Kidney (tissue), 14 donors: ENCODE data around the gene COG4. TPM values are rescaled to one million over a fixed set of nuclear protein-coding genes. Genes with fewer than 3 reads are reported as not detected.

Experiments
- DNase-seq, 5 donors: peaks; one replicate each; pipeline ENCODE4 v3.0.0-alpha.2; 2013 to 2020
- FAIRE-seq: peaks from 2 replicates; lab custom pipeline; 2012; peaks lifted over from hg19 to GRCh38; lab: Jason Lieb, UNC
- H3K27ac ChIP-seq, 2 donors: one replicate each; pipeline ENCODE4 v1.7.0; 2013; ENCODE audit warnings: low read depth in 2 of 2, low read length in 2 of 2, inconsistent platforms in 1 of 2
- H3K27me3 ChIP-seq: one replicate; pipeline ENCODE4 v1.7.1; 2013; ENCODE audit warnings: low read length, inconsistent platforms; ENCODE audit not compliant: control insufficient read depth, insufficient read depth
- H3K36me3 ChIP-seq, 3 donors: one replicate each; pipeline versions ENCODE4 v1.7.0 to v1.7.1; 2013; ENCODE audit warnings: low read length in 3 of 3, control low read depth in 1 of 3, inconsistent platforms in 1 of 3; ENCODE audit not compliant: insufficient read depth in 3 of 3, control insufficient read depth in 2 of 3
- H3K4me1 ChIP-seq, 3 donors: one replicate each; pipeline versions ENCODE4 v1.7.0 to v1.7.1; 2013; ENCODE audit warnings: low read length in 3 of 3, inconsistent platforms in 1 of 3, low read depth in 1 of 3; ENCODE audit not compliant: control insufficient read depth in 2 of 3, insufficient read depth in 2 of 3
- H3K4me3 ChIP-seq, 3 donors: one replicate each; pipeline versions ENCODE4 v1.7.0 to v1.8.1; 2013; ENCODE audit warnings: low read length in 3 of 3, control low read depth in 1 of 3, inconsistent platforms in 1 of 3
- H3K9ac ChIP-seq, 3 donors: one replicate each; pipeline versions ENCODE4 v1.7.0 to v1.7.1; 2013; ENCODE audit warnings: low read length in 3 of 3, control low read depth in 1 of 3, inconsistent platforms in 1 of 3
- H3K9me3 ChIP-seq, 3 donors: one replicate each; pipeline versions ENCODE4 v1.7.0 to v1.7.1; 2013; ENCODE audit warnings: low read length in 3 of 3, control low read depth in 1 of 3, inconsistent platforms in 1 of 3; ENCODE audit not compliant: control insufficient read depth in 2 of 3, insufficient read depth in 1 of 3
- CTCF ChIP-seq: IDR thresholded peaks from 3 replicates; pipeline ENCODE4 v1.5.1; 2012; ENCODE audit warnings: mild to moderate bottlenecking, moderate library complexity, borderline replicate concordance; ENCODE audit not compliant: insufficient read depth; ENCODE audit errors: extremely low read depth
- intact Hi-C: fragments of 100-400 bp; cut with DNase I; formaldehyde crosslinking; loops from one replicate; pipeline ENCODE4 v1.11.1; 2022
- polyA plus RNA-seq: library from polyadenylated mRNA; stranded (reverse); fragments of 350-450 nt; fragmentation: Illumina TruSeq; extraction: RNeasy Lipid Tissue Mini Kit (QIAGEN cat#74804); gene quantifications from one replicate; pipeline ENCODE4 v1.2.3, GENCODE V29; 2014; ENCODE audit warnings: low read depth, low replicate concordance; ENCODE audit not compliant: insufficient read depth
- total RNA-seq: library from RNA; stranded (reverse); fragmentation: NEBNext Ultra II Directional; extraction: Animal tissue kit (Norgen Biotek cat#: 25700); gene quantifications from one replicate; pipeline ENCODE4 v1.2.1, GENCODE V29; 2021
- donor health status: control.
- donor health status: control.
- donor health status: control.
- donor health status: control.
- donor health status: control.
- donor health status: DM: yes; HTN: yes; CAD: no.
- donor health status: Normal renal cell carcinoma (clear cell type).

COG4 gene
- total and polyA plus RNA-seq, 2 donors from 2014 or later = 42.9 to 69.7 TPM

- H3K9me3 ChIP-seq = no peaks in the 10 kb centered on the region
- no peaks in the 10 kb centered on the region for H3K4me1 ChIP-seq
- H3K4me3 ChIP-seq = no peak overlapping the region
- no peak overlapping the region for H3K27ac ChIP-seq
- no peak for TF ChIP-seq CTCF
- intact Hi-C loops = no loop called here
- DNase-seq = no peak
- no peak for FAIRE-seq
- no peak overlapping the region for H3K9ac ChIP-seq
- H3K27me3 ChIP-seq = no peaks in the 10 kb centered on the region
- H3K36me3 ChIP-seq = peaks cover 9 to 54% (median 43%) of the 10 kb centered on the region in 3 donors
Observed at GRCh38 chr16:70511833-70512232, 11.5 kb downstream of the COG4 start.

- TF ChIP-seq CTCF = no peak
- no peaks in the 10 kb centered on the region for H3K9me3 ChIP-seq
- no peak overlapping the region for H3K9ac ChIP-seq
- H3K36me3 ChIP-seq = peaks cover 9 to 44% (median 43%) of the 10 kb centered on the region in 3 donors
- DNase-seq (no peak), FAIRE-seq (no peak)
- H3K27ac ChIP-seq = no peak overlapping the region
- H3K4me3 ChIP-seq = no peak overlapping the region
- intact Hi-C loops = no loop called here
- no peaks in the 10 kb centered on the region for H3K27me3 ChIP-seq
- H3K4me1 ChIP-seq = no peaks in the 10 kb centered on the region
Observed at GRCh38 chr16:70510216-70510615, 13.1 kb downstream of the COG4 start.

GRCh38 chr16:70508752-70509151, 14.6 kb downstream of the COG4 start:
- H3K27ac ChIP-seq = no peak overlapping the region
- H3K36me3 ChIP-seq = peaks cover 9 to 37% (median 37%) of the 10 kb centered on the region in 3 donors
- TF ChIP-seq CTCF = no peak

GRCh38 chr16:70496513-70496912, 26.8 kb downstream of the COG4 start:
- H3K4me1 ChIP-seq = no peaks in the 10 kb centered on the region
- no peak overlapping the region for H3K9ac ChIP-seq
- H3K9me3 ChIP-seq = no peaks in the 10 kb centered on the region
- no peak for TF ChIP-seq CTCF
- no peak overlapping the region for H3K4me3 ChIP-seq
- no peaks in the 10 kb centered on the region for H3K27me3 ChIP-seq
- no peak overlapping the region for H3K27ac ChIP-seq
- intact Hi-C loops = no loop called here
- FAIRE-seq (no peak), DNase-seq (no peak)
- peaks cover 4 to 52% (median 31%) of the 10 kb centered on the region in 3 donors for H3K36me3 ChIP-seq

More at GRCh38 chr16:70508752-70509151, 14.6 kb downstream of the COG4 start:
- FAIRE-seq (no peak), DNase-seq (no peak)
- intact Hi-C loops = no loop called here
- H3K4me1 ChIP-seq = no peaks in the 10 kb centered on the region
- H3K9ac ChIP-seq = no peak overlapping the region
- H3K4me3 ChIP-seq = no peak overlapping the region
- H3K27me3 ChIP-seq = no peaks in the 10 kb centered on the region
- H3K9me3 ChIP-seq = no peaks in the 10 kb centered on the region
